ENCODE data around the gene ZNF169. TPM values are rescaled to one million over a fixed set of nuclear protein-coding genes. Genes with fewer than 3 reads are reported as not detected.

The ZNF169 gene
- total and polyA plus RNA-seq, 2 donors from 2014 or later, result 1.6 to 7.9 TPM

DNA sequence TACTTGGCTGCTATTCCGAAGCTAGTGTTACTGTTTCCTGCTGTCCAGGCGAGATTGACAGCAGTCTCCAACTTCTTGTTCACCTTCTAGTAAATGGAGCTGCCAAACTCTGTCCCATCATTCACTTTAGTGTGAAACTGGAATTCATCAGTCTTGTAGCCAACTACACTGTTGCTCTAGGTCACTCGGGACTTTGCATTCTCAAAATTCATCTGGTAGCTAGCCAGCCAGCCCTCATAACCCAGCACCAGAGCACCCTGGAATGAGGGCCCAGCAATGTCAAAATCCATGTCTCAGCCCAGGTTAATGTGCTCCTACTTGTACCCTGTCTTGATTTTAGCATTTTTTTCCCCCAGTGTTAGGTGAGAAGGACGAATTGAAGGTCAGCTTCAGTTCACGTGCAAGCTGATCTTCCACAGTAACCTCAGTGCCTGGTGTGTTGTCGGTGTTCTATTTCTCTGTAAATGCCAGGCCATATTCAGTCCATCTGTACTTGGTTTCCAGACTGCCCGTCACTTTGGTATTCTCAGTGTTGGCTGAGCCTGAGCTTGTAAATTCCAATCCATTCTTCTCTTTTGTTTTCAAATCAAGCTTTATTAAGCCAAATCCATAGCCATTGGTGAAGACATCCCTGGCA, 28.9 kb downstream of the ZNF169 start:
- intact Hi-C loops (cut with DNase I), result no loop called here
- no peak for FAIRE-seq
- peaks cover 0 to 4% (median 2%) of the 10 kb centered on the region in 3 donors for H3K36me3 ChIP-seq (ENCODE audit: control insufficient read depth in 2 of 3, insufficient read depth in 3 of 3, low read length in 3 of 3)
- H3K4me3 ChIP-seq (ENCODE audit: low read length in 3 of 3), result no peak overlapping the region
- no peak overlapping the region for H3K9ac ChIP-seq (ENCODE audit: low read length in 3 of 3)
- H3K4me1 ChIP-seq (ENCODE audit: control insufficient read depth in 2 of 3, insufficient read depth in 2 of 3, low read depth in 1 of 3, low read length in 3 of 3), result no peaks in the 10 kb centered on the region
- TF ChIP-seq CTCF (IDR thresholded peaks at IDR 0.05; ENCODE audit: borderline replicate concordance, extremely low read depth, insufficient read depth), result no peak
- H3K27ac ChIP-seq (ENCODE audit: low read depth in 2 of 2, low read length in 2 of 2), result no peak overlapping the region
- no peaks in the 10 kb centered on the region for H3K27me3 ChIP-seq (ENCODE audit: control insufficient read depth, insufficient read depth, low read length)
- DNase-seq, result peak in 2 of 5 donors; percentile 23 to 30
- H3K9me3 ChIP-seq (ENCODE audit: control insufficient read depth in 2 of 3, insufficient read depth in 1 of 3, low read length in 3 of 3), result peaks cover 0 to 4% (median 0%) of the 10 kb centered on the region in 3 donors

GRCh38 chr9:94289691-94290090, 30.6 kb downstream of the ZNF169 start:
- no peak overlapping the region for H3K27ac ChIP-seq (ENCODE audit: low read depth in 2 of 2, low read length in 2 of 2)
- H3K4me3 ChIP-seq (ENCODE audit: low read length in 3 of 3), result no peak overlapping the region
- no peak overlapping the region for H3K9ac ChIP-seq (ENCODE audit: low read length in 3 of 3)
- FAIRE-seq, result no peak
- no peak for DNase-seq
- H3K4me1 ChIP-seq (ENCODE audit: control insufficient read depth in 2 of 3, insufficient read depth in 2 of 3, low read depth in 1 of 3, low read length in 3 of 3), result no peaks in the 10 kb centered on the region
- no peak for TF ChIP-seq CTCF (IDR thresholded peaks at IDR 0.05; ENCODE audit: borderline replicate concordance, extremely low read depth, insufficient read depth)
- H3K9me3 ChIP-seq (ENCODE audit: control insufficient read depth in 2 of 3, insufficient read depth in 1 of 3, low read length in 3 of 3), result peaks cover 0 to 4% (median 0%) of the 10 kb centered on the region in 3 donors
- intact Hi-C loops (cut with DNase I), result no loop called here
- H3K27me3 ChIP-seq (ENCODE audit: control insufficient read depth, insufficient read depth, low read length), result no peaks in the 10 kb centered on the region
- peaks cover 0 to 9% (median 5%) of the 10 kb centered on the region in 3 donors for H3K36me3 ChIP-seq (ENCODE audit: control insufficient read depth in 2 of 3, insufficient read depth in 3 of 3, low read length in 3 of 3)

DNA sequence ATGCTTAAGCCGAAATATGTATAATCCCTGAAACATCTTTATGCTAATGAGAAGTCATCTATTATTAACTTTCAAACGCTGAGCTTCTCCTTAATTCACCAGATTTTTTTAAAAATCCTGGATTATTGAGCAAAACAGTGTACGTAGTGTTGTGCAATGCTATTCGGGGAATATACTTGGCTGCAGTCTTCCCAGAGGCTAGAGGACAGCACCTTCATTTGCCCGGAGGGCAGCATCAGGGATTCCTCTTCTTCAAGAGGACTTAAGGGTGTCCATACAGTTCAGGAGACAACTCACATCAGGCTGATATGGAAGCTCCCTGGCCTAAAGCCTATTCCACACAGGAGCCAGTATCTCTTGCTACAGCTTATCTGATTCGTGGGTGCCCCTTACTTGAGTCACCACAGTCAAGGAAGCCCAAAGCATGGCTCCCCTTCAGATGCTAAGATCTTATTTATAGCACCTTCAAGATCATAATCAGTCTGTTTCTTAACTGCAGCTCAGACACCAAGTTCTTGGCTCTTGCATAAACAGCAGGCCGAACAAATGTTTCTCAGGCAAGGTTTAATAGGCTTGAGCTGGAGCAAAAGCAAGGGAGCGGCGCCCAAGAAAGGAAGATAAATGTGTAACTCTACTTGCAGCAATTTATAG, 40.0 kb downstream of the ZNF169 start:
- H3K4me1 ChIP-seq (ENCODE audit: control insufficient read depth in 2 of 3, insufficient read depth in 2 of 3, low read depth in 1 of 3, low read length in 3 of 3), result peaks cover 0 to 2% (median 0%) of the 10 kb centered on the region in 3 donors
- no peak overlapping the region for H3K9ac ChIP-seq (ENCODE audit: low read length in 3 of 3)
- no peak for FAIRE-seq
- H3K27me3 ChIP-seq (ENCODE audit: control insufficient read depth, insufficient read depth, low read length), result no peaks in the 10 kb centered on the region
- no peaks in the 10 kb centered on the region for H3K9me3 ChIP-seq (ENCODE audit: control insufficient read depth in 2 of 3, insufficient read depth in 1 of 3, low read length in 3 of 3)
- intact Hi-C loops (cut with DNase I), result no loop called here
- H3K36me3 ChIP-seq (ENCODE audit: control insufficient read depth in 2 of 3, insufficient read depth in 3 of 3, low read length in 3 of 3), result no peaks in the 10 kb centered on the region
- TF ChIP-seq CTCF (IDR thresholded peaks at IDR 0.05; ENCODE audit: borderline replicate concordance, extremely low read depth, insufficient read depth), result no peak
- no peak overlapping the region for H3K27ac ChIP-seq (ENCODE audit: low read depth in 2 of 2, low read length in 2 of 2)
- no peak for DNase-seq
- no peak overlapping the region for H3K4me3 ChIP-seq (ENCODE audit: low read length in 3 of 3)
